ENCODE measurements around the gene CRABP2. TPM values are rescaled to one million over a fixed set of nuclear protein-coding genes. Genes with fewer than 3 reads are reported as not detected.

The CRABP2 gene
- total and polyA plus RNA-seq, 10 of the 15 experiments (the other 5 are each of a cell fraction or from before 2014, with no cell fraction given), result 0.21 to 1.3 (median 0.41) TPM

- no peak overlapping the region for H3K27ac ChIP-seq (ENCODE audit: control insufficient read depth, insufficient read depth)
- CTCF ChIA-PET, result interaction anchor here (1.3 kb wide), 1 partner anchor 12 kb away, joined by 3 read pairs; no protein-coding TSS in a partner anchor
- ATAC-seq, result no peak
- no peak for FAIRE-seq
- RAD21 ChIA-PET (ENCODE audit: unreplicated experiment), result no interaction called here
- H3K9ac ChIP-seq (ENCODE audit: control insufficient read depth, insufficient read depth, low read length), result no peak overlapping the region
- no peak overlapping the region for H3K4me2 ChIP-seq (ENCODE audit: control insufficient read depth, insufficient read depth)
- H3K4me1 ChIP-seq (ENCODE audit: control insufficient read depth, insufficient read depth, low read length), result no peaks in the 10 kb centered on the region
- no peaks in the 10 kb centered on the region for H4K20me1 ChIP-seq (ENCODE audit: control insufficient read depth, insufficient read depth)
- DNase-seq (ENCODE audit: low read depth, low spot score), result no peak
- H3K27me3 ChIP-seq (replicated peaks in 1 of 2; ENCODE audit: control insufficient read depth in 2 of 2, insufficient read depth in 2 of 2, low read length in 1 of 2), result peaks cover under 1 to 13% of the 10 kb centered on the region in 2 experiments
- intact Hi-C loops (cut with micrococcal nuclease; ENCODE audit: unreplicated experiment), result no loop called here
- H3K79me2 ChIP-seq (ENCODE audit: control insufficient read depth, insufficient read depth, low read length), result no peaks in the 10 kb centered on the region
- BruUV-seq (replicated peaks), result no TSS peak
- in situ Hi-C loops (cut with MboI), result no loop called here
- SMC1A ChIA-PET (ENCODE audit: uncharacterized antibody, unreplicated experiment), result no interaction called here
- 17% methylated on average over 2 of the region's 2 CpGs for WGBS (ENCODE audit: insufficient coverage, insufficient replicate concordance, low lambda C conversion rate, missing lambda C conversion rate)
- no peak overlapping the region for H3K4me3 ChIP-seq
- H3K9me3 ChIP-seq (replicated peaks; ENCODE audit: control insufficient read depth, insufficient read depth, low read length), result no peaks in the 10 kb centered on the region
- no peaks in the 10 kb centered on the region for H3K36me3 ChIP-seq (ENCODE audit: control insufficient read depth in 2 of 2, insufficient read depth in 2 of 2, low read length in 1 of 2)
- POLR2A ChIA-PET, result no interaction called here
- H2AFZ ChIP-seq (ENCODE audit: control insufficient read depth, low read depth, low read length), result no peak overlapping the region
- TF ChIP-seq, protein P1, sequence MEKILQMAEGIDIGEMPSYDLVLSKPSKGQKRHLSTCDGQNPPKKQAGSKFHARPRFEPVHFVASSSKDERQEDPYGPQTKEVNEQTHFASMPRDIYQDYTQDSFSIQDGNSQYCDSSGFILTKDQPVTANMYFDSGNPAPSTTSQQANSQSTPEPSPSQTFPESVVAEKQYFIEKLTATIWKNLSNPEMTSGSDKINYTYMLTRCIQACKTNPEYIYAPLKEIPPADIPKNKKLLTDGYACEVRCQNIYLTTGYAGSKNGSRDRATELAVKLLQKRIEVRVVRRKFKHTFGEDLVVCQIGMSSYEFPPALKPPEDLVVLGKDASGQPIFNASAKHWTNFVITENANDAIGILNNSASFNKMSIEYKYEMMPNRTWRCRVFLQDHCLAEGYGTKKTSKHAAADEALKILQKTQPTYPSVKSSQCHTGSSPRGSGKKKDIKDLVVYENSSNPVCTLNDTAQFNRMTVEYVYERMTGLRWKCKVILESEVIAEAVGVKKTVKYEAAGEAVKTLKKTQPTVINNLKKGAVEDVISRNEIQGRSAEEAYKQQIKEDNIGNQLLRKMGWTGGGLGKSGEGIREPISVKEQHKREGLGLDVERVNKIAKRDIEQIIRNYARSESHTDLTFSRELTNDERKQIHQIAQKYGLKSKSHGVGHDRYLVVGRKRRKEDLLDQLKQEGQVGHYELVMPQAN (conservative IDR thresholded peaks at IDR 0.05), result no peak
- no peak for TF ChIP-seq WRNIP1 (IDR thresholded peaks at IDR 0.05; ENCODE audit: borderline replicate concordance, low read depth, low read length)
- TF ChIP-seq, protein P2, sequence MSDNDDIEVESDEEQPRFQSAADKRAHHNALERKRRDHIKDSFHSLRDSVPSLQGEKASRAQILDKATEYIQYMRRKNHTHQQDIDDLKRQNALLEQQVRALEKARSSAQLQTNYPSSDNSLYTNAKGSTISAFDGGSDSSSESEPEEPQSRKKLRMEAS (IDR thresholded peaks at IDR 0.05; ENCODE audit: low read depth, low read length), result no peak
- no peak for TF ChIP-seq BHLHE40 (IDR thresholded peaks at IDR 0.05; ENCODE audit: borderline replicate concordance in 1 of 2, low read depth in 2 of 2, low read length in 1 of 2)
- no peak for TF ChIP-seq RBBP5 (conservative IDR thresholded peaks at IDR 0.05)
- TF ChIP-seq ZBTB33 (IDR thresholded peaks at IDR 0.05), result no peak
- no peak for TF ChIP-seq SMAD5 (IDR thresholded peaks at IDR 0.05; ENCODE audit: low read depth)
- no peak for TF ChIP-seq LARP7 (IDR thresholded peaks at IDR 0.05)
- TF ChIP-seq, protein P3, sequence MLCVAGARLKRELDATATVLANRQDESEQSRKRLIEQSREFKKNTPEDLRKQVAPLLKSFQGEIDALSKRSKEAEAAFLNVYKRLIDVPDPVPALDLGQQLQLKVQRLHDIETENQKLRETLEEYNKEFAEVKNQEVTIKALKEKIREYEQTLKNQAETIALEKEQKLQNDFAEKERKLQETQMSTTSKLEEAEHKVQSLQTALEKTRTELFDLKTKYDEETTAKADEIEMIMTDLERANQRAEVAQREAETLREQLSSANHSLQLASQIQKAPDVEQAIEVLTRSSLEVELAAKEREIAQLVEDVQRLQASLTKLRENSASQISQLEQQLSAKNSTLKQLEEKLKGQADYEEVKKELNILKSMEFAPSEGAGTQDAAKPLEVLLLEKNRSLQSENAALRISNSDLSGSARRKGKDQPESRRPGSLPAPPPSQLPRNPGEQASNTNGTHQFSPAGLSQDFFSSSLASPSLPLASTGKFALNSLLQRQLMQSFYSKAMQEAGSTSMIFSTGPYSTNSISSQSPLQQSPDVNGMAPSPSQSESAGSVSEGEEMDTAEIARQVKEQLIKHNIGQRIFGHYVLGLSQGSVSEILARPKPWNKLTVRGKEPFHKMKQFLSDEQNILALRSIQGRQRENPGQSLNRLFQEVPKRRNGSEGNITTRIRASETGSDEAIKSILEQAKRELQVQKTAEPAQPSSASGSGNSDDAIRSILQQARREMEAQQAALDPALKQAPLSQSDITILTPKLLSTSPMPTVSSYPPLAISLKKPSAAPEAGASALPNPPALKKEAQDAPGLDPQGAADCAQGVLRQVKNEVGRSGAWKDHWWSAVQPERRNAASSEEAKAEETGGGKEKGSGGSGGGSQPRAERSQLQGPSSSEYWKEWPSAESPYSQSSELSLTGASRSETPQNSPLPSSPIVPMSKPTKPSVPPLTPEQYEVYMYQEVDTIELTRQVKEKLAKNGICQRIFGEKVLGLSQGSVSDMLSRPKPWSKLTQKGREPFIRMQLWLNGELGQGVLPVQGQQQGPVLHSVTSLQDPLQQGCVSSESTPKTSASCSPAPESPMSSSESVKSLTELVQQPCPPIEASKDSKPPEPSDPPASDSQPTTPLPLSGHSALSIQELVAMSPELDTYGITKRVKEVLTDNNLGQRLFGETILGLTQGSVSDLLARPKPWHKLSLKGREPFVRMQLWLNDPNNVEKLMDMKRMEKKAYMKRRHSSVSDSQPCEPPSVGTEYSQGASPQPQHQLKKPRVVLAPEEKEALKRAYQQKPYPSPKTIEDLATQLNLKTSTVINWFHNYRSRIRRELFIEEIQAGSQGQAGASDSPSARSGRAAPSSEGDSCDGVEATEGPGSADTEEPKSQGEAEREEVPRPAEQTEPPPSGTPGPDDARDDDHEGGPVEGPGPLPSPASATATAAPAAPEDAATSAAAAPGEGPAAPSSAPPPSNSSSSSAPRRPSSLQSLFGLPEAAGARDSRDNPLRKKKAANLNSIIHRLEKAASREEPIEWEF (IDR thresholded peaks at IDR 0.05; ENCODE audit: insufficient replicate concordance, low read depth, low read length), result no peak
- no peak for TF ChIP-seq SIX5 (IDR thresholded peaks at IDR 0.05; ENCODE audit: low read depth, low read length, severe bottlenecking)
- no peak for TF ChIP-seq IKZF2 (IDR thresholded peaks at IDR 0.05)
- no peak for TF ChIP-seq PAX8 (IDR thresholded peaks at IDR 0.05)
- TF ChIP-seq ZSCAN29 (IDR thresholded peaks at IDR 0.05), result no peak
- TF ChIP-seq FOS (IDR thresholded peaks at IDR 0.05; ENCODE audit: borderline replicate concordance, extremely low read depth, insufficient read length), result no peak
- TF ChIP-seq IKZF1 (conservative IDR thresholded peaks at IDR 0.05), result no peak
- TF ChIP-seq NFXL1 (IDR thresholded peaks at IDR 0.05; ENCODE audit: borderline replicate concordance), result no peak
- no peak for TF ChIP-seq MTA2 (IDR thresholded peaks at IDR 0.05; ENCODE audit: low read depth)
Observed at GRCh38 chr1:156671804-156672203, 33.6 kb downstream of the CRABP2 start.

Measured in GM12878 (cell line).